Measurements from ENCODE around the gene LRRC73.
A peak's percentile ranks its signal among the peaks of the same experiment; 100 is the strongest.
"Not testable (repeated sequence)": the region's sequence is repeated elsewhere in the genome, so short reads cannot be mapped to it uniquely, and the experiment has no call there.

Gene LRRC73

GRCh38 chr6:43510827-43511163, 649 bp upstream of the LRRC73 start:
- no peak for DNase-seq (ENCODE audit: low read depth)

- DNase-seq (ENCODE audit: low read depth), result no peak
These were observed 783 bp downstream of the LRRC73 start for GRCh38 chr6:43509142-43509983.

DNA sequence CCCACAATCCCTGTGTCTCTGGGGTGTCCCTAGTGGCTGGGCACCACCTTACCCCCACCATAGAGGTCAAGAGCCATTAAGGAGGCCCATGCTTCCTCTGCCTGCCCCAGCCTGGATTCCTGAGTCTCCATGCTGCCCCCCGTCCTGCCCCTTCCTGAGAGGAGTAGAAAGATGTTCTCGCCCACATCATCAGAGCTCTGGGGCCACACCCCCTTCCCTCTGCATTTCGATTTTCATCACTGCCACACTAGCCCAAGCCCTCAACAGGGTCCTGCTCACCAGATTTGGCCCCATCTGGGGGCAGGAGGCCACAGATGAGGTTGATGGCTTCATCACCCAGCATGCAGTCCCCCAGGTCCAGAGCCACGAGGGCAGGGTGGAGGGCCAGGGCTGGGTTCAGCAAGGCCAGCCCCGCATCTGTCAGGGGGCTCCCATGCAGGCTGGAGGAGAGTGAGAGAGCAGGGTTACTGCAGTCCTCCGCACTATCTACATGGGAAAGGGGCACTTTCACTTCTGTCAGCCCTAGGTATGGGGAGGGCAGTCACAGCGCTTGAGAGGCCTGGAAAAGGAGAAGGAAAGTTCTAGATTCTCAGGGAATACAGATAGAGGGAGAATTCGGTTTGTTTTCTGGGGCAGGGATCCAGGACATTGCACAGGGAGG, 1.5 kb downstream of the LRRC73 start:
- no peak for DNase-seq (ENCODE audit: low read depth)

DNA sequence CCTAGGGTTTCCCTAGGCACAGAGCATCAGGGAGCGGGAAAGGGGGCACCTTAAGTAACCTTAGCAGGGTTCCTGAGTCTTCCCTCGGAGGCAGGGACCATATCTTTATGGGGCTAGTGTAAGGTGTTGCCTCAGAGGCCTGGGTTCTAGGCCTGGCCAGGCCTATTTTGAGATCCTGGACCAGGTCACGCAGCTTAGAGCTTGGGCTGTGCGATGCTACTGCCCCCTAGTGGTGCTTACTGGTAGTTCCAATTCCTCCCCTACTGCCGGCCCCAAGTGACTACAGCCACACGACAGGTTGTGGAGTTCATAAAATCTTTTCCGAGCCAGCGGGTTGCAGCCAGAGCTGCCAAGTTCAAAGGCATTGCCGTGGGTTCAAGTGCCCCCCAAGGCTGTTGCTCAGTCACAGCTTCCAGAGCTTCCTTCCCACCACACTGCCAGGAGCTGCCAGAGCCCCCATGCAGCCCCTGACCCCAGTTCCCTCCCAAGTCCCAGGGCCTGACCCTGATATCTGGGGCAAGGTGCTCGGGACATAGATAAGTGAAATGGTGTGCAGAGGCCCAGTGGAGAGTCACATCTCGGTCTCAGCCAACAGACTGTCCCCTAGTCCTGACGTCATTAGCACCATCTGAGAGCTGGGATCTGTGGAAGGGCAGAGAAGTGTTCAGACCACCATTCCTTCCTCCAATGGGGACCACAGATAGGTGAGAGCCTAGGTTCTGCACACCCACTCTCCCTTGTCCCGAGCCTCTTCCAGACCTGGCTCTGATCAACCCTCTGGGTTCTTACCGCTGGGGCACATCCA, 3.3 kb downstream of the LRRC73 start:
- peak; percentile 63 for DNase-seq (ENCODE audit: low read depth)

GRCh38 chr6:43506171-43506570, 4.0 kb downstream of the LRRC73 start:
- DNase-seq (ENCODE audit: low read depth), result no peak

GRCh38 chr6:43505718-43506117, 4.4 kb downstream of the LRRC73 start:
- no peak for DNase-seq (ENCODE audit: low read depth)

DNA sequence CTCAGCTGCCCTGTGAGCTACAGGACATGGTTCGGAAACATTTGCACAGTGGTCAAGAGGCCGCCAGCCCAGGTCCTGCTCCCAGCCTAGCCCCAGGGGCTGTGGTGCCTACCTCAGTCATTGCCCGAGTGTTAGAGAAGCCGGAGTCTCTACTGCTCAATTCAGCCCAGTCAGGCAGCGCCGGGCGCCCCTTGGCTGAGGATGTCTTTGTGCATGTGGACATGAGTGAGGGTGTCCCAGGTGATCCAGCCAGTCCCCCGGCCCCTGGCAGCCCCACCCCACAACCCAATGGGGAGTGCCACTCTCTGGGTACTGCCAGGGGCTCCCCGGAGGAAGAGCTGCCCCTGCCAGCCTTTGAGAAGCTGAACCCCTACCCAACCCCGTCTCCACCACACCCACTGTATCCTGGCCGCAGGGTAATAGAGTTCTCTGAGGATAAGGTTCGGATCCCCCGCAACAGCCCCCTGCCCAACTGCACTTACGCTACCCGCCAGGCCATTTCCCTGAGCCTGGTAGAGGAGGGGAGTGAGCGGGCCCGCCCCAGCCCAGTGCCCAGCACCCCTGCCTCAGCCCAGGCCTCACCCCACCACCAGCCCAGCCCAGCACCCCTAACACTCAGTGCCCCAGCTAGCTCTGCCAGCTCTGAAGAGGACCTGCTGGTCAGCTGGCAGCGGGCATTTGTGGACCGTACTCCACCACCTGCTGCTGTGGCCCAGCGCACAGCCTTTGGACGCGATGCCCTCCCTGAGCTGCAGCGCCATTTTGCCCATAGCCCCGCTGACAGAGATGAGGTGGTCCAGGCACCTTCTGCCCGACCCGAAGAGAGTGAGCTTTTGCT, 5.2 kb downstream of the LRRC73 start:
- DNase-seq (ENCODE audit: low read depth), result no peak

DNA sequence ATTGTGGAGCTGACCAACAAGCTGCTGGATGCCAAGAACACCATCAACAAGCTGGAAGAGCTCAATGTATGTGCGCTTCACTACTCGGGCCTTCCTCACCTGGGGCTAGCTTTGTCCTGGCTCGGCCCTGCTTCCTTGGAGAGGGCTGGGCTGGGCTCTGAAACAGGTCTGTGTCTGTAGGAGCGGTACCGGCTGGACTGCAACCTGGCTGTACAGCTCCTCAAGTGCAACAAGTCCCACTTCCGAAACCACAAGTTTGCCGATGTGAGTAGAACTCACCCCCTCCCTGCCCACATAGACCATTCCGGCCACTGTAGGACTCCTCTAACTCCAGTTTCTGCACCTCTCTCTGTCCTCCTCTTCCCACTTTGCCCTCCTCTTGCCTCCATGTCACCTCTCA, 6.7 kb downstream of the LRRC73 start:
- DNase-seq (ENCODE audit: low read depth), result no peak

DNA sequence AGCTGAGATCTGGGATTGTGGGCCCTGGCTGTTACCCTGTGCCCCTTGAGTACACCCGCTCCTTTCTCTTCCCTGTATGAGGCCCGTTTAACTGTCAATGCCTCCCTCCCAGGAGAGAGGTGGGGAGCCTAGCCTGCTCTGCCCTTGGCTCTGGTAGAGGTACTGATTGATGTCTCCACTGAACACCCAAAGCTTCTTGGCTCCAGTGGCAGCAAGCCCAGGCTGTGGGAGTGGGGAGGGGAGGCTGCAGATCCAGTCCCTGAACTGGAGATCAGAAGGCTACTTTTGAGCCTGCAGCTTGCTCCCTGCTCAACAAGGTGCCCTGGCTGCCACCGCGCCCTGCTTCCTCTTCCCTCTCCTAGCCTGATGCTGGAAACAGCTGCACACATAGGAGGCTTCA, 7.5 kb downstream of the LRRC73 start:
- no peak for DNase-seq (ENCODE audit: low read depth)

DNA sequence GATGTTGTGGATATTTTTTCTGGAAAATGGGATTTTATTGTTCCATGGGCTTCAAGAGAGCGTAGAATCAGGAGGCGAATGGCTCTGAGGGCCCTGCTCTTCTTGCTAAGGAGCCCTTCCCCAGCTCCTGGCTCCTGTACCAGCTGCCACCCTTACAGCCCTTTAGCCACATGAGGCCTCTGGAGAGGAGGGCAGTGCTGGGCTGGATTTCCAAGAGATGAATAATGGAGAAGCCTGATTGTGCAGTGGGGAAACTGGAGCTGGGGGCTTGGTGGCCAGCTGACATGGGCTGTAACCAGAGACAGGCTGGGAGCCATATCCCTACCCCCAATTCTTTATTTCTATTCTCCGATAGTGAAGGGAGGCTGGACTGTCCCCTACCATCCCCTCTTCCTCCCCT, 9.2 kb downstream of the LRRC73 start:
- DNase-seq (ENCODE audit: low read depth), result no peak

DNA sequence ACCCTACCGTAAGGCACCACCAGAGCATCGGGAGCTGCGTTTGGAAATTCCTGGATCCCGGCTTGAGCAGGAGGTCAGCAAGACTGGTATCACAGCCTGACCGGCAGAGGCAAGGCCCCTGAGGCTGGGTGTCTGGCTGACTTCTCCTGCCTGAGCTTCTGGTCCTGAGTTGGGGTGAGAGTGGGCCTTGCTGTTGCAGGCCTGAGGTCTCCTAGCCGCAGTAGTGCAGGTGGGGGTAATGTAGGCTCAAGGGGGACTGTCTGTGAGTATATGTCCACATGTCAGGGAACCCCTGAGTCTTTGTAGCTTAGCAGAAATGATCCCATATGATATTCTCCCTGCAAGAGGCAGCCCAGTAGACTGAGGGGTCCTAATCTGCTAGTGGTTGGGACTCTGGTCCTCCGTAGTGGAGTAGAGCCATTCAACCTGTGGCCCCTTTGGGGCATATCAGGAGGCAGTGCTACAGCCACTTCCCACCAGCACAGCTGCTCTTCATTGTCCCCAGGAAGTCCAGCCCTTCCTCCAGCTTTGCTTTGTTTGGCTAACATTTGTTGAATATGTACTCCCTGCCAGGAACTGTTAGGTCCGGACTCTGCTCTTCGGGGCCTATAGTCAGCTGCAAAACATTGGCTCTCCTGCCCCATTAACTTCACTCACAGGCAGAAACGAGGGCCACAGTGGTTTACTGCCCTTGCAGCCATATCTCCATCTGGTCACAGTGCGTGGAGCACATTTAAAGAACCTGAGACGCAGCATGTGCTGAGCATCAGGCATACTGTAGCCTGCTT, 10.9 kb downstream of the LRRC73 start:
- DNase-seq (ENCODE audit: low read depth), result no peak

- DNase-seq (ENCODE audit: low read depth), result not testable (repeated sequence)
These were observed 11.9 kb downstream of the LRRC73 start for GRCh38 chr6:43498291-43498690.

DNA sequence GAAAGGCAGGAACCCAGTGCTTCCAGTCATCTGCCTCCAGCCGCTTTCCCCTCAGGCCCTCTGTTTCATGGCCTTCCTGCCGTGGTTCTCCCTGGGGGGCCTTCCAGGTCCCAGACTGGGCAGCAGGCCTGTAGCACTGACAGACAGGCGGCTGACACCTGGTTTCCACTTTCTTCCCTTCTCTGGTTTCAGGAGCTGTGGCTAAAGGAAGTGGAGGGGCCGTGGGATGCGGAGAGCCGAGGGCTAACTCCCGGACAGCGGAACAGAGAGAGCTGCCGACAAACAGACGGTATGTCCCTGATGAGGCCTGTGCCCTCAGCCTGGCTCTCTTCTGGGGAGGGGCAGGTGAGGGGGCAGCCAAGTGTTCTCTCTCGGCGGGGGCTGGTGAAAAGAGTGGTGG, 12.5 kb downstream of the LRRC73 start:
- no peak for DNase-seq (ENCODE audit: low read depth)

GRCh38 chr6:43497129-43497396, 13.1 kb downstream of the LRRC73 start:
- DNase-seq (ENCODE audit: low read depth), result no peak

- no peak for DNase-seq (ENCODE audit: low read depth)
These were observed 13.6 kb downstream of the LRRC73 start for GRCh38 chr6:43496370-43497128.

DNA sequence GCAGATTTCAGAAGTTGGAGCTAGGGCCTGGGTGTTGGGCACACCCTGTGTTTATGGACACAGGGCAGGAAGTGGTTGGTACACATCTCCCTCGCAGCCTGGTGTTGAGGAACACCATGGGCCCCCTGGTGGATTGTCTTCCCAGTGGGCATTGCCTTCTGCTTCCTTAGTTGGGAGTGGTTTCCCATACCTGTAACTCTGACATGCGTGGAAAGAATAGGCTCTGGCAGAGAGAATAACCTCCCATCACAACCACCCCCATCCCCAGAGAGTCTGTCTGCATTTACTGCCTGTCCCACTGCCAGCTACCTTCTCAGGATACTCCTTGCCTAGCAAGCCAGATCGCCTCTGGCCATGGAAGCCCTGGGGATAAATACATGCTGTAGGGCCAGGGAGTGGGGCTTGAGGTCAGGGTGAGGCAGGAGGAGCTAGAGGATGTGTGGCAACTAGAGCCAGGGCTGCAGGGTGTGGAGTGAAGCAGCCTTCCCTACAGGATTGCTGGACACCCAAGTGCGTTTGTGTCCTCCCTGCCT, 14.7 kb downstream of the LRRC73 start:
- DNase-seq (ENCODE audit: low read depth), result no peak

DNA sequence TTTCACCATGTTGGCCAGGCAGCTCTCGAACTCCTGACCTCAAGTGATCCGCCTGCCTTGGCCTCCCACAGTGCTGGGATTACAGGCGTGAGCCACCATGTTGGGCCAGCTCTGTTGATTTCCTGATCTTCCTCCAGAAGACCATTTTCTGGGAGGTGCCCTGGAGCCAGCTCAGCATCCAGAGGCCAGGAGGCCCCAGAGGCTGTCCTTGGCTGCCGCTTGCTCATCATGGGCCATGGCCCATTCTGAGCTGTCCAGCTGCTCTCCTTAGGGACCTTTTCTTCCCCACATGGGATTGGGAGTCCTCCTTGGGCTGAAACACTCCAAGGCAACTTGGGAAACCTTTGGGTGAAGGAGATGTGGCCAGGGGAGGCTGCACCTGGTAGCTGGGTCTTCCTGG, 15.4 kb downstream of the LRRC73 start:
- DNase-seq (ENCODE audit: low read depth), result no peak

- no peak for DNase-seq (ENCODE audit: low read depth)
These were observed 15.8 kb downstream of the LRRC73 start for GRCh38 chr6:43494321-43494720.

GRCh38 chr6:43493833-43494232, 16.3 kb downstream of the LRRC73 start:
- no peak for DNase-seq (ENCODE audit: low read depth)

- DNase-seq (ENCODE audit: low read depth), result no peak
These were observed 16.9 kb downstream of the LRRC73 start for GRCh38 chr6:43493230-43493629.

All from T follicular helper cell (primary cell).